ENCODE measurements around the gene GPR157.

GPR157 gene

GRCh38 chr1:9052272-9053049 is 76.4 kb downstream of the GPR157 start:
- H3K27me3 Mint-ChIP-seq, result no peaks in the 10 kb centered on the region

GRCh38 chr1:9051379-9051778 is 77.5 kb downstream of the GPR157 start:
- H3K4me1 Mint-ChIP-seq (ENCODE audit: low read depth), result no peaks in the 10 kb centered on the region
- H3K9me3 Mint-ChIP-seq (ENCODE audit: low read depth), result no peaks in the 10 kb centered on the region
- H3K4me3 Mint-ChIP-seq, result no peak overlapping the region
- H3K36me3 Mint-ChIP-seq, result no peaks in the 10 kb centered on the region
- H3K27me3 Mint-ChIP-seq, result no peaks in the 10 kb centered on the region
- H3K27ac Mint-ChIP-seq, result no peak overlapping the region

More at GRCh38 chr1:9052272-9053049, 76.4 kb downstream of the GPR157 start:
- no peak overlapping the region for H3K4me3 Mint-ChIP-seq
- H3K4me1 Mint-ChIP-seq (ENCODE audit: low read depth), result no peaks in the 10 kb centered on the region
- H3K27ac Mint-ChIP-seq, result no peak overlapping the region
- H3K9me3 Mint-ChIP-seq (ENCODE audit: low read depth), result no peaks in the 10 kb centered on the region
- H3K36me3 Mint-ChIP-seq, result no peaks in the 10 kb centered on the region

- Mint-ChIP-seq H3K4me3 (no peak overlapping the region), H3K4me1 (ENCODE audit: low read depth) (no peaks in the 10 kb centered on the region), H3K27ac (no peak overlapping the region), H3K36me3 (no peaks in the 10 kb centered on the region), H3K27me3 (no peaks in the 10 kb centered on the region), H3K9me3 (ENCODE audit: low read depth) (no peaks in the 10 kb centered on the region)
Observed at GRCh38 chr1:9050803-9051202, 78.1 kb downstream of the GPR157 start.
